OCI-LY3 (cell line): ENCODE results near the gene ADH6.
"Not testable (repeated sequence)": the region's sequence is repeated elsewhere in the genome, so short reads cannot be mapped to it uniquely, and the experiment has no call there.

Source experiments
- EZH2phosphoT487 ChIP-seq: fragments of 200-600 bp; shearing (Covaris generic); IDR thresholded peaks from 2 replicates; pipeline ENCODE4 v1.6.1; 2018; ENCODE audit warnings: antibody characterized with exemption, mixed run types, low read depth
- TF ChIP-seq, protein P1 (sequence below): fragments of 200-600, 300-600 bp; sonication (generic); IDR thresholded peaks from 2 replicates; pipeline ENCODE4 v1.5.1; 2014; ENCODE audit warnings: antibody characterized with exemption, low read length, low read depth

DNA sequence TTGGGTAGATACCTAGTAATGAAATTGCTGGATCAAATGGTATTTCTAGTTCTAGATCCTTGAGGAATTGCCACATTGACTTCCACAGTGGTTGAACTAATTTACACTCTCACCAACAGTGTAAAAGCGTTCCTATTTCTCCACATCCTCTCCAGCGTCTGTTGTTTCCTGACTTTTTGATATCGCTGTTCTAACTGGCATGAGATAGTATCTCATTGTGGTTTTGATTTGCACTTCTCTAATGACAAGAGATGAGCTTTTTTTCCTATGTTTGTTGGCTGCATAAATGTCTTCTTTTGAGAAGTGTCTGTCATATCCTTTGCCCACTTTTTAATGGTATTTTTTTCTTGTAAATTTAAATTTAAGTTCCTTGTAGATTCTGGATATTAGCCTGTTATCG, 8.6 kb upstream of the ADH6 start:
- TF ChIP-seq, protein P1, sequence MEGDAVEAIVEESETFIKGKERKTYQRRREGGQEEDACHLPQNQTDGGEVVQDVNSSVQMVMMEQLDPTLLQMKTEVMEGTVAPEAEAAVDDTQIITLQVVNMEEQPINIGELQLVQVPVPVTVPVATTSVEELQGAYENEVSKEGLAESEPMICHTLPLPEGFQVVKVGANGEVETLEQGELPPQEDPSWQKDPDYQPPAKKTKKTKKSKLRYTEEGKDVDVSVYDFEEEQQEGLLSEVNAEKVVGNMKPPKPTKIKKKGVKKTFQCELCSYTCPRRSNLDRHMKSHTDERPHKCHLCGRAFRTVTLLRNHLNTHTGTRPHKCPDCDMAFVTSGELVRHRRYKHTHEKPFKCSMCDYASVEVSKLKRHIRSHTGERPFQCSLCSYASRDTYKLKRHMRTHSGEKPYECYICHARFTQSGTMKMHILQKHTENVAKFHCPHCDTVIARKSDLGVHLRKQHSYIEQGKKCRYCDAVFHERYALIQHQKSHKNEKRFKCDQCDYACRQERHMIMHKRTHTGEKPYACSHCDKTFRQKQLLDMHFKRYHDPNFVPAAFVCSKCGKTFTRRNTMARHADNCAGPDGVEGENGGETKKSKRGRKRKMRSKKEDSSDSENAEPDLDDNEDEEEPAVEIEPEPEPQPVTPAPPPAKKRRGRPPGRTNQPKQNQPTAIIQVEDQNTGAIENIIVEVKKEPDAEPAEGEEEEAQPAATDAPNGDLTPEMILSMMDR, result not testable (repeated sequence)
- TF ChIP-seq EZH2phosphoT487, result not testable (repeated sequence)
